ENCODE measurements around the gene TRIM10.

The TRIM10 gene

DNA sequence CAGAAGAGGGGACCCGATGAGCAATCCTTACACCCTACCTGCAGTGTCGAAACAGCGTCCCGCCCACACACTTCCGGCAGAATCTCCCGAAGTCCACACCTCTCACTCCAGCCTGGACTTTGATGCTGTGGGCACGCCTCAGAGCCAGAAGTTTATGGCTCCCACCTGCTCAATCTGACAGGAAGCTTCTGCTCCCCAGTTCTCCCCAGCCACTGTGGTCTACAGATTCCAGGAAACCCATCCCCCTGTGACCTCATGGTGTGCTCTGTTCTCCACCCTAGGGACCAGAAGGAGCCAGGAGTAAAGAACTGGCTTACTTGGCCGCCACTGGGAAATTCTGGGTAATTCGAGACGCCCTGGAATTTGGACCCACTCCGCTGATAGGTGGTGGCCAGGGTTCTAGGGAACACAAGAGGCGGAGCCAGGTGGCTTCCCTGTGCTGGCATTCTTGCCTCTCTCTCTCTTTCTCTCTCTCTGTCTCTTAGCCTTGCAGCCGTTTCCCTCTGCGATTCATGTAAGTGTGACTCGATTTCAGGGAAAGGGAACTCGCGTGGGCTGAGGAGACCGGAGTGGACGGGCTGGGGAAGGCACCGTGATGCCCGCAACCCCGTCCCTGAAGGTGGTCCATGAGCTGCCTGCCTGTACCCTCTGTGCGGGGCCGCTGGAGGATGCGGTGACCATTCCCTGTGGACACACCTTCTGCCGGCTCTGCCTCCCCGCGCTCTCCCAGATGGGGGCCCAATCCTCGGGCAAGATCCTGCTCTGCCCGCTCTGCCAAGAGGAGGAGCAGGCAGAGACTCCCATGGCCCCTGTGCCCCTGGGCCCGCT, 2.3 kb upstream of the TRIM10 start, which contains the start of gene TRIM15:
TSS of gene TRIM15 (plus strand) at position 457 of the 828 bp plus-strand sequence. CDS start at position 596, 139 bp downstream.
- no peak within 1 kb of the TSS for H3K4me3 ChIP-seq (ENCODE audit: low read depth, low read length)
- TF ChIP-seq, protein P1, sequence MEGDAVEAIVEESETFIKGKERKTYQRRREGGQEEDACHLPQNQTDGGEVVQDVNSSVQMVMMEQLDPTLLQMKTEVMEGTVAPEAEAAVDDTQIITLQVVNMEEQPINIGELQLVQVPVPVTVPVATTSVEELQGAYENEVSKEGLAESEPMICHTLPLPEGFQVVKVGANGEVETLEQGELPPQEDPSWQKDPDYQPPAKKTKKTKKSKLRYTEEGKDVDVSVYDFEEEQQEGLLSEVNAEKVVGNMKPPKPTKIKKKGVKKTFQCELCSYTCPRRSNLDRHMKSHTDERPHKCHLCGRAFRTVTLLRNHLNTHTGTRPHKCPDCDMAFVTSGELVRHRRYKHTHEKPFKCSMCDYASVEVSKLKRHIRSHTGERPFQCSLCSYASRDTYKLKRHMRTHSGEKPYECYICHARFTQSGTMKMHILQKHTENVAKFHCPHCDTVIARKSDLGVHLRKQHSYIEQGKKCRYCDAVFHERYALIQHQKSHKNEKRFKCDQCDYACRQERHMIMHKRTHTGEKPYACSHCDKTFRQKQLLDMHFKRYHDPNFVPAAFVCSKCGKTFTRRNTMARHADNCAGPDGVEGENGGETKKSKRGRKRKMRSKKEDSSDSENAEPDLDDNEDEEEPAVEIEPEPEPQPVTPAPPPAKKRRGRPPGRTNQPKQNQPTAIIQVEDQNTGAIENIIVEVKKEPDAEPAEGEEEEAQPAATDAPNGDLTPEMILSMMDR (IDR thresholded peaks at IDR 0.05; ENCODE audit: borderline replicate concordance, insufficient read depth, low read depth, low read length): no peak

DNA sequence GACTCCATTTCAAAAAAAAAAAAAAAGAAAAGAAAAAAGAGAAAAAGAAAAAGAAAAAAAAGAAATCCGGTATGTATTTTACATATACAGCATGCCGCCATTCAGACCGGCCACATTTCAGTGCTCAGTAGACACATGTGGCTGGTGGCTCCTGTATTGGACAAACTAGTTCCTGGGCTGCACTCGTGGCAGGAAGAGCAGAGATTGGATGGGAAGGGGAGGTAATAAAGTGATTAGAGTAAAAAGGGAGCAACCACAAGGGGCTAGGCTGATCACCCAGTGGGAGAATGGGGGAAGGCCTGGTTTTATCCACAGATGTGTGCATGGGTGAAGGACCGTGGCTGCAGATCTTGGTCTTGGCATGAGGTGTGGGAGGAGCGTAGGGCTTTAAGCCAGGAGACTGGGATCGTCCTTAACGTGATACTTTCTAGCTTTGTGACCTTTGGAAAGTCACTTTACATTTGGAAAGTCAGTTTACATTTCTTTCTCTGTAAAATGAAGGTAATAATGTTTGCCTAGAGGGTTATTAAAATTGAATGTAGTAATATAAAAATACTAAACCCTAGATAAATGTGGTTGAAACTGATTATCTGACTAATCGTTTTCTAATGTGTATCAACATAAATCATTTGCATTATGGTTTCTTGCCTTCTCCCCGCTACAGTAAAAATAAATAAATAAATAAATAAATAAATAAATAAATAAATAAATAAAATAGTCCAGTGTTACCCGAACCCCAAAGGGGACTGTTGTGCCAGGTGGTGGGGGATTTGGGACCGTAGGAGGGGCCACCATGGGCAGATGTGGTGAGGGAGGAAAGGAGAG, 1.5 kb upstream of the TRIM10 start:
- TF ChIP-seq, protein P1 (IDR thresholded peaks at IDR 0.05; ENCODE audit: borderline replicate concordance, insufficient read depth, low read depth, low read length): no peak
- no peak overlapping the region for H3K4me3 ChIP-seq (ENCODE audit: low read depth, low read length)

DNA sequence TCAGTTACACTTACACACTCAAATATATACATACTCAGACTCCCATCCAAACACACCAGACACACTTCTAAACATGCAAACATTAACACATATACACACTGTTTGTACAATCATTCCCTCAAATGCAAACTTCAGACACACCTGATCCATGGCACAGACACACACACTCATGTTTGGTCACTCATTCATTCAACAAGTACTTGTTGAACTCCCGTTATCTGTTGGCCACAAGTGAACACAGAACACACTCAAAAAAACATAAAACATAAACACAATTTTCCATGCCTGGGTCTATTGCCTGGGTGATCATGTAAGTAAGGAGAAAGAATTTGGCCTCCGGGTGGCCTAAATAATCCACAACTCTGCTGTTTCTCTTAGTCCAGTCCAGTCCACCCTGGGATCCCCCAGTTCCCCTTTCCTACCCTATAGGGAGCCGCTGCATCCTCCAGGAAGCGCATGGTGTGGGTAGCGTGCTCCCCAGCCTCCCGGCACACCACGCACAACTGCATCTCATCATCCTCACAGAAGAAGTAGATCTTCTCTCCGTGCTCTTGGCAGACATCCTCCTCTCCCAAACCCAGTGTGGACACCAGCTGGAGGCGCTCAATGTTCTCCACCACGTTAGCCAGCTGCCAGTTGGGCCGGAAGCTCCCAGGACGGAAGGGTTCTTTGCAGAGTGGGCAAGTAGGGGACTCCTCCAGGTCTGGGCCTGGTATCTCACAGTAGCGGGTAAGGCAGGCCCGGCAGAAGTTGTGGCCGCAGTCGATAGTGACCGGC, 815 bp downstream of the TRIM10 start:
- TF ChIP-seq, protein P1 (IDR thresholded peaks at IDR 0.05; ENCODE audit: borderline replicate concordance, insufficient read depth, low read depth, low read length): no peak
- H3K4me3 ChIP-seq (ENCODE audit: low read depth, low read length): no peak overlapping the region

DNA sequence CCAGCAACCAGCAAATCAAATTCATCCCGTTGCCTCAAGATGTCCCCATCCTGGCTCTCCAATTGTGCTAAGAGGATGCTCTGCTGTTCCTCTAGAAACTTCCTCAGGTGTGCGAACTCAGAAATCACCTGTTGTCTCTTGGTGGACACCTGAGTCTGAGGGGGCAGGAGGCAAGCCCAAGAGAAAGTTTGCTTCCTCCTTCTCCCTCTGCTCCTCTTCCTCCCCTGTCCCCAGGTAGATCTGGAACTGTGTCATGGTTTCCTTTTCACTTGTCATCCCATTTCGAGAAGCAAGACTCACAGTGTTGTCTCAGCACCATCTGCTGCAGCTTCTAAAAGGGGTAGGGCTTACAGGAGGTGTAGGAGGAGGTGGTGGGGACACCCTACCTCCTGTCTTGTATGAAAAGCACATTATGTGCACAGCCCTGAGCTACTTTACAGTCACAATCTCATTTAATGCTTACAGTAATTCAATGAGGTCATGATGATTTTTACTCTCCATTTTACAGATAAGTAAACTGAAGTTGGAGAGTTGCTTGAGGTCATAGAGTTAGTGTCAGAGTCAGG, 2.5 kb downstream of the TRIM10 start:
- no peak overlapping the region for H3K4me3 ChIP-seq (ENCODE audit: low read depth, low read length)
- TF ChIP-seq, protein P1 (IDR thresholded peaks at IDR 0.05; ENCODE audit: borderline replicate concordance, insufficient read depth, low read depth, low read length): no peak

DNA sequence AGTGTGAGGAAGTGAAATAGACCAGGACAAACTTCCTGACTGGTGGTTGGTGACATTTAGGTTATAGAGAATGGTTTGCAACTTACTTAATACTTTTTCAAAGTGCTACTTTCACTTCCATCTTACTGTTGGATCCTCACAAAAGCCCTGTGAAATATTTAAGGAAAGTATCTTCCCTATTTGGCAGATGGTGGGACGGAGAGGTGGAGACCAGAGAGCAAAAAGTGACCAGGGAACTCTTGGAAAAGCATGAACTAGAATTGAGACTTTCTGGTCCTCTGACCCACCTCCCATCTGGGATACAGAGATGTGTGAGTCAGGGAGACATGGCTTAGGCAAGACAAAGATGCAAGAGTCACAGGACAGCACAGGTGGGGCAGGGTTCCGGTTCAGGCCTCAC, 3.0 kb downstream of the TRIM10 start:
- no peak overlapping the region for H3K4me3 ChIP-seq (ENCODE audit: low read depth, low read length)
- TF ChIP-seq, protein P1 (IDR thresholded peaks at IDR 0.05; ENCODE audit: borderline replicate concordance, insufficient read depth, low read depth, low read length): no peak

DNA sequence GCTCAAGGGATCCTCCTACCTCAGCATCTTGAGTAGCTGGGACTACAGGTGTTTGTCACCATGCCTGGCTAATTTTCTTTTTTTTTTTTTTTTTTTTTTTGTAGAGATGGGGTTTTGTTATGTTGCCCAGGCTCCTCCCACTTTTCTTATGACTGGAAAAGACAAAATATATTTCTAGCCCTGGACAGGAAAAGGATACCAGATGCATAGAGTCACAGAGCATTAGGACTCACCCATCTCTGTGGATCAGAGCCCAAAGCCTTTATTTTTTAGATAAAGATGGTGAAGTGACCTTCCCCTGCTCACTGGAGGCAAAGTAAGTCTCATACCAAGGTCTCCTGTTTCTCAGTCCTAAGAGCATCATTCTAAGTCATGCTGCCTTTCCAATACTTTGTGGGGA, 3.4 kb downstream of the TRIM10 start:
- TF ChIP-seq, protein P1 (IDR thresholded peaks at IDR 0.05; ENCODE audit: borderline replicate concordance, insufficient read depth, low read depth, low read length): no peak
- H3K4me3 ChIP-seq (ENCODE audit: low read depth, low read length): no peak overlapping the region
